Lower lobe of right lung (tissue), 2 donors: Measurements from ENCODE around the gene NKD2. TPM values are rescaled to one million over a fixed set of nuclear protein-coding genes. Genes with fewer than 3 reads are reported as not detected.

Experiments used
- ATAC-seq, 2 donors: fragments of 200-7000 bp; cut with Tn5 transposase; one replicate each; pipeline ENCODE4 v1.9.1; 2020 to 2022; ENCODE audit warnings: mild to moderate bottlenecking in 2 of 2, moderate library complexity in 2 of 2
- DNase-seq: peaks from one replicate; pipeline ENCODE4 v3.0.0-alpha.2; 2020
- H3K27ac ChIP-seq: fragments of 200-600 bp; one replicate; pipeline ENCODE4 v1.8.0; 2022
- H3K27me3 ChIP-seq: fragments of 200-600 bp; one replicate; pipeline ENCODE4 v1.8.0; 2022; ENCODE audit warnings: low read depth
- H3K36me3 ChIP-seq: fragments of 200-600 bp; one replicate; pipeline ENCODE4 v1.8.0; 2022; ENCODE audit warnings: mild to moderate bottlenecking
- H3K4me1 ChIP-seq: fragments of 200-600 bp; one replicate; pipeline ENCODE4 v1.8.0; 2022
- H3K4me3 ChIP-seq: fragments of 200-600 bp; one replicate; pipeline ENCODE4 v1.8.0; 2022; ENCODE audit warnings: mild to moderate bottlenecking
- H3K9me3 ChIP-seq: fragments of 200-600 bp; one replicate; pipeline ENCODE4 v1.8.0; 2022
- CTCF ChIP-seq: fragments of 200-600 bp; IDR thresholded peaks from one replicate; pipeline ENCODE4 v1.8.0; 2022; ENCODE audit warnings: antibody characterized with exemption, mild to moderate bottlenecking
- intact Hi-C: fragments of 100-400 bp; cut with DNase I; formaldehyde crosslinking; loops from one replicate; pipeline ENCODE4 v1.11.0; 2022
- microRNA-seq: library from miRNA; unstranded; fragments of <30 nt; microRNA quantifications from one replicate; pipeline ENCODE4 v1.2.0, GENCODE V29; 2020; ENCODE audit warnings: borderline number of aligned reads
- total RNA-seq: library from RNA; stranded (reverse); fragmentation: NEBNext Ultra II Directional; extraction: Animal tissue kit (Norgen Biotek cat#: 25700); gene quantifications from one replicate; pipeline ENCODE4 v1.2.1, GENCODE V29; 2021
- donor health status: DM: no; HTN: yes; CAD: no; lungs with severe emphysema.

NKD2 gene
- total RNA-seq, 1 donor from 2014 or later, result 24.1 TPM

- intact Hi-C loops, result no loop called here
- Histone ChIP-seq H3K27me3 (no peaks in the 10 kb centered on the region), H3K4me1 (no peaks in the 10 kb centered on the region), H3K36me3 (peaks cover 93% of the 10 kb centered on the region), H3K9me3 (no peaks in the 10 kb centered on the region), H3K27ac (no peak overlapping the region), H3K4me3 (no peak overlapping the region)
- no peak for TF ChIP-seq CTCF
- ATAC-seq (no peak), DNase-seq (no peak)
Observed at GRCh38 chr5:1088031-1088430, 79.4 kb downstream of the NKD2 start.

Small RNA genes within 50 kb of the gene (microRNA-seq; reads per million reads assigned to microRNA genes)
- gene MIR4635, result not detected

Other genes starting within 250 kb of the NKD2 start
- gene ZDHHC11B, start 224.1 kb upstream of the NKD2 start, total RNA-seq, result 14.9 TPM
- gene ZDHHC11, start 157.8 kb upstream of the NKD2 start, total RNA-seq, result 28.7 TPM
- gene BRD9, start 116.0 kb upstream of the NKD2 start, total RNA-seq, result 37.7 TPM
- 1.0 TPM for gene TRIP13, start 115.9 kb upstream of the NKD2 start, total RNA-seq
- 49.5 TPM for gene SLC12A7, start 103.3 kb downstream of the NKD2 start, total RNA-seq
- gene SLC6A19, start 192.8 kb downstream of the NKD2 start, total RNA-seq, result not detected
- gene SLC6A18, start 216.6 kb downstream of the NKD2 start, total RNA-seq, result not detected